Neural progenitor cell (in vitro differentiated cells): ENCODE data around the gene ITGA4. TPM values are rescaled to one million over a fixed set of nuclear protein-coding genes. Genes with fewer than 3 reads are reported as not detected.
"Not testable (repeated sequence)": the region's sequence is repeated elsewhere in the genome, so short reads cannot be mapped to it uniquely, and the experiment has no call there.

ENCODE experiments used
- DNase-seq: peaks from one replicate; pipeline ENCODE4 v3.0.0-alpha.2; 2016; ENCODE audit warnings: low spot score
- H2AFZ ChIP-seq: fragments of 200-600 bp; sonication (generic); replicated peaks from 2 replicates; pipeline ENCODE4 v1.6.1; 2016; ENCODE audit warnings: antibody characterized with exemption
- H3F3A ChIP-seq: fragments of 200-600 bp; sonication (generic); 2 replicates; pipeline ENCODE4 v1.6.1; 2016; ENCODE audit warnings: antibody characterized with exemption, low read depth
- H3K27ac ChIP-seq: fragments of 200-600 bp; sonication (generic); 2 replicates; pipeline ENCODE4 v1.5.1; 2016; ENCODE audit warnings: mild to moderate bottlenecking
- H3K27me3 ChIP-seq: fragments of 200-600 bp; sonication (generic); 2 replicates; pipeline ENCODE4 v1.6.1; 2016; ENCODE audit warnings: mild to moderate bottlenecking, moderate library complexity
- H3K36me3 ChIP-seq: fragments of 200-600 bp; sonication (generic); 2 replicates; pipeline ENCODE4 v1.5.1; 2016
- H3K4me1 ChIP-seq: fragments of 200-600 bp; sonication (generic); 2 replicates; pipeline ENCODE4 v1.6.1; 2016; ENCODE audit warnings: mixed run types
- H3K4me2 ChIP-seq: fragments of 200-600 bp; sonication (generic); 2 replicates; pipeline ENCODE4 v1.6.1; 2016
- H3K4me3 ChIP-seq: fragments of 200-600 bp; sonication (generic); 2 replicates; pipeline ENCODE4 v1.5.1; 2016
- H3K79me2 ChIP-seq: fragments of 200-600 bp; sonication (generic); 2 replicates; pipeline ENCODE4 v1.6.1; 2016; ENCODE audit warnings: low read depth
- H3K9ac ChIP-seq: fragments of 200-600 bp; sonication (generic); 2 replicates; pipeline ENCODE4 v1.6.1; 2016
- H3K9me3 ChIP-seq: fragments of 200-600 bp; sonication (generic); 2 replicates; pipeline ENCODE4 v1.5.1; 2016; ENCODE audit warnings: low read depth
- H4K20me1 ChIP-seq: fragments of 200-600 bp; sonication (generic); 2 replicates; pipeline ENCODE4 v1.6.1; 2016; ENCODE audit warnings: low read depth
- H3K27ac Mint-ChIP-seq: 3 replicates; pipeline ENCODE4 v1.8.0; 2021; ENCODE audit warnings: mixed read lengths
- H3K27me3 Mint-ChIP-seq: 2 replicates; pipeline ENCODE4 v1.8.0; 2022; ENCODE audit warnings: low read depth, mild to moderate bottlenecking, inconsistent platforms, moderate library complexity, mixed read lengths; ENCODE audit not compliant: insufficient read depth
- H3K36me3 Mint-ChIP-seq: 3 replicates; pipeline ENCODE4 v1.8.0; 2021; ENCODE audit warnings: mixed read lengths
- H3K4me1 Mint-ChIP-seq: 3 replicates; pipeline ENCODE4 v1.8.0; 2021; ENCODE audit warnings: mixed read lengths
- H3K4me3 Mint-ChIP-seq: 3 replicates; pipeline ENCODE4 v1.8.0; 2021; ENCODE audit warnings: mild to moderate bottlenecking, moderate library complexity, mixed read lengths
- H3K9me3 Mint-ChIP-seq: 3 replicates; pipeline ENCODE4 v1.8.0; 2020; ENCODE audit warnings: mixed read lengths
- CTCF ChIP-seq: fragments of 200-600 bp; sonication (generic); IDR thresholded peaks from 2 replicates; pipeline ENCODE4 v1.5.1; 2017; ENCODE audit warnings: antibody characterized with exemption, mild to moderate bottlenecking
- EZH2 ChIP-seq: fragments of 200-600 bp; sonication (generic); IDR thresholded peaks from 2 replicates; pipeline ENCODE4 v1.6.1; 2017; ENCODE audit warnings: antibody characterized with exemption, mild to moderate bottlenecking, moderate library complexity
- EZH2phosphoT487 ChIP-seq: fragments of 200-600 bp; sonication (generic); IDR thresholded peaks from 2 replicates; pipeline ENCODE4 v1.6.1; 2017; ENCODE audit warnings: antibody characterized with exemption
- total RNA-seq: library from RNA; depleted of rRNA; stranded (reverse); fragments of >200 nt; gene quantifications from 2 replicates; pipeline ENCODE4 v1.2.3, GENCODE V29; 2015; ENCODE audit warnings: low replicate concordance

ITGA4 gene
- total RNA-seq, 1 donor from 2014 or later: 10.2 TPM

DNA sequence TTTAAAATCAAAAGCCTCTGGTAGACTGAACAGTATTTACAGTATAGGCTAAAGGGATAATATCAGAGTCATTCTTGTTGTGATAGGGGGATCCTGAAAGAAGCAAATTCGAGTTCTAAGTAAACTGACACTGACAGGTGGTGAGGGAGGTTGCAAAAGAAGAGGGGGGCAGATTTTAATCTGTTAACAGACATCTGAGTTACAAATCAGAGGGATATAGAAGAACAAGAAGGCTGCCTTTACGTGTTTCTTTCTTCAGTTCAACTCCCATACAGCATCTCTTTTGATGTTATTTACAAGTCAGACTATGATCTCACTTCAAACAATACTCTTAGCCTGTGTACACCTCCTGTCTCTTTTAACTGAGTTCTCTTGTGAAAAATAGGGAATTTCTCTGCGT lies 16.3 kb upstream of the ITGA4 start:
- Mint-ChIP-seq H3K27me3 (peaks cover 8% of the 10 kb centered on the region), H3K27ac (no peak overlapping the region)
- TF ChIP-seq CTCF (no peak), EZH2phosphoT487 (no peak)

DNA sequence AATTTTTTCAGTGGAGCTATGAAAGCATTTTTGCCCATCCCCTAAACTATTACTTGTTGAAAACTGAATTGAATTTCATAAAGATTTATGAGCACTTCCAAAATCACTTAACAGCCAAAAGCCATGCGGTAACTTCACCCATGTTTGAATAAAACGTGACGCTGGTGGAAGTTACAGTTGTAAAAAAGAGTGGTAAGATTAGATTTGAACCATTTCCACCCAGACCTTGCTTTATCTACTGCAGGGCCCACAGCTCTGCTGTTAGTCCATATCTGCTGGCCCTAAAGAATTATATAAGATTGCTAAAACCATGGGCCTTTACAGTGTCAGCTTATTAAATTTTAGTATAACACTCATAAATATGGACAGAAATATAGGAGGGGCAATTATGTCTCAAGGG lies 15.5 kb upstream of the ITGA4 start:
- Histone ChIP-seq H3K4me2 (no peak overlapping the region), H3K4me1 (peaks cover 7% of the 10 kb centered on the region), H3K27ac (no peak overlapping the region), H3K79me2 (no peaks in the 10 kb centered on the region), H3K27me3 (no peaks in the 10 kb centered on the region), H3K9me3 (no peaks in the 10 kb centered on the region), H3K9ac (no peak overlapping the region), H3K4me3 (no peak overlapping the region), H3K36me3 (no peaks in the 10 kb centered on the region), H3F3A (no peaks in the 10 kb centered on the region), H4K20me1 (no peaks in the 10 kb centered on the region), H2AFZ (no peak overlapping the region)
- H3K36me3 Mint-ChIP-seq: no peaks in the 10 kb centered on the region
- H3K4me3 Mint-ChIP-seq: no peak overlapping the region
- H3K27ac Mint-ChIP-seq: no peak overlapping the region
- TF ChIP-seq CTCF: no peak
- TF ChIP-seq EZH2: no peak
- TF ChIP-seq EZH2phosphoT487: no peak
- DNase-seq: no peak
- no peaks in the 10 kb centered on the region for H3K9me3 Mint-ChIP-seq
- peaks cover 6% of the 10 kb centered on the region for H3K4me1 Mint-ChIP-seq
- peaks cover 8% of the 10 kb centered on the region for H3K27me3 Mint-ChIP-seq

More for the DNA sequence above, 16.3 kb upstream of the ITGA4 start:
- Histone ChIP-seq H3K27ac (no peak overlapping the region), H3K27me3 (no peaks in the 10 kb centered on the region), H3F3A (no peaks in the 10 kb centered on the region), H4K20me1 (no peaks in the 10 kb centered on the region), H3K9ac (no peak overlapping the region), H3K4me2 (no peak overlapping the region), H3K4me1 (peaks cover 7% of the 10 kb centered on the region), H2AFZ (no peak overlapping the region), H3K9me3 (no peaks in the 10 kb centered on the region), H3K36me3 (no peaks in the 10 kb centered on the region), H3K4me3 (no peak overlapping the region), H3K79me2 (no peaks in the 10 kb centered on the region)
- no peak for DNase-seq
- H3K36me3 Mint-ChIP-seq: no peaks in the 10 kb centered on the region
- no peak overlapping the region for H3K4me3 Mint-ChIP-seq
- H3K4me1 Mint-ChIP-seq: peaks cover 6% of the 10 kb centered on the region
- no peaks in the 10 kb centered on the region for H3K9me3 Mint-ChIP-seq

GRCh38 chr2:181444654-181445053 lies 12.5 kb upstream of the ITGA4 start:
- H3K79me2 ChIP-seq: no peaks in the 10 kb centered on the region
- no peaks in the 10 kb centered on the region for H3K27me3 ChIP-seq
- no peak for TF ChIP-seq CTCF
- TF ChIP-seq EZH2: no peak
- TF ChIP-seq EZH2phosphoT487: no peak
- no peak for DNase-seq
- H3K4me2 ChIP-seq: no peak overlapping the region
- no peaks in the 10 kb centered on the region for H3F3A ChIP-seq
- no peaks in the 10 kb centered on the region for H3K36me3 ChIP-seq
- H3K4me1 ChIP-seq: peaks cover 7% of the 10 kb centered on the region
- Mint-ChIP-seq H3K27ac (no peak overlapping the region), H3K4me3 (no peak overlapping the region), H3K36me3 (no peaks in the 10 kb centered on the region), H3K27me3 (peaks cover 9% of the 10 kb centered on the region), H3K9me3 (peaks cover 2% of the 10 kb centered on the region), H3K4me1 (peaks cover 6% of the 10 kb centered on the region)
- H3K4me3 ChIP-seq: no peak overlapping the region
- H3K9ac ChIP-seq: no peak overlapping the region
- H4K20me1 ChIP-seq: no peaks in the 10 kb centered on the region
- no peak overlapping the region for H2AFZ ChIP-seq
- no peaks in the 10 kb centered on the region for H3K9me3 ChIP-seq
- H3K27ac ChIP-seq: no peak overlapping the region

DNA sequence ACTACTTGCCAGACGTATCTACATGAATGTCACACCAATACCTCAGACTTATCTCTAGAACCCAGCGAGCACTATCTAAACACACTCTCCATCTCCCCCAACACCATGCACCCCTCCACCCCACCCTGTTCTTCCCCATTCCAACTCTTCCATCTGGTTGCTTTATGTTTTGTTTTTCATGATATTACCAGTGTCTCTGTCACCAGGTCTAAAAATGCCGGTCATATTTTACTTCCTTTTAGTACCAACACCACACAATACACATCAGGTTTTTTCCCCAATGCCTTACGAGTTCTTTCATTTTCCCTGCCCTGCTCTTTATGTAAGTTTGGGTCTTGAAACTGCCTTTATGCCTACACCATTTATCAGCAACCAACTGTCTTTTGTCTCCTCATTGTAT lies 10.2 kb upstream of the ITGA4 start:
- no peak for DNase-seq
- Mint-ChIP-seq H3K4me3 (no peak overlapping the region), H3K27ac (no peak overlapping the region), H3K9me3 (peaks cover 2% of the 10 kb centered on the region), H3K27me3 (peaks cover 9% of the 10 kb centered on the region), H3K36me3 (no peaks in the 10 kb centered on the region), H3K4me1 (peaks cover 6% of the 10 kb centered on the region)
- TF ChIP-seq CTCF: no peak
- no peak for TF ChIP-seq EZH2
- TF ChIP-seq EZH2phosphoT487: no peak
- H2AFZ ChIP-seq: no peak overlapping the region
- H3F3A ChIP-seq: no peaks in the 10 kb centered on the region
- H3K36me3 ChIP-seq: no peaks in the 10 kb centered on the region
- H3K9ac ChIP-seq: no peak overlapping the region
- no peaks in the 10 kb centered on the region for H3K9me3 ChIP-seq
- H3K27me3 ChIP-seq: no peaks in the 10 kb centered on the region
- H4K20me1 ChIP-seq: no peaks in the 10 kb centered on the region
- no peaks in the 10 kb centered on the region for H3K79me2 ChIP-seq
- H3K4me1 ChIP-seq: peaks cover 7% of the 10 kb centered on the region
- H3K4me3 ChIP-seq: no peak overlapping the region
- no peak overlapping the region for H3K4me2 ChIP-seq
- no peak overlapping the region for H3K27ac ChIP-seq

DNA sequence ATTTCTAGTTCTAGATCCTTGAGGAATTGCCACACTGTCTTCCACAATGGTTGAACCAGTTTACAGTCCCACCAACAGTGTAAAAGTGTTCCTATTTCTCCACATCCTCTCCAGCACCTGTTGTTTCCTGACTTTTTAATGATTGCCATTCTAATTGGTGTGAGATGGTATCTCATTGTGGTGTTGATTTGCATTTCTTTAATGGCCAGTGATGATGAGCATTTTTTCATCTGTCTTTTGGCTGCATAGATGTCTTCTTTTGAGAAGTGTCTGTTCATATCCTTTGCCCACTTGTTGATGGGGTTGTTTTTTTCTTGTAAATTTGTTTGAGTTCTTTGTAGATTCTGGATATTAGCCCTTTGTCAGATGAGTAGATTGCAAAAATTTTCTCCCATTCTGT lies 7.9 kb upstream of the ITGA4 start:
- not testable (repeated sequence) for H4K20me1 ChIP-seq, H3K9me3 Mint-ChIP-seq, H3K4me3 ChIP-seq, H3K27ac Mint-ChIP-seq, H3K27me3 ChIP-seq, H3K27me3 Mint-ChIP-seq, H3K9me3 ChIP-seq, H3K36me3 ChIP-seq, H3K4me1 Mint-ChIP-seq, H3F3A ChIP-seq, H3K4me3 Mint-ChIP-seq, H3K36me3 Mint-ChIP-seq, H3K79me2 ChIP-seq, DNase-seq, H3K27ac ChIP-seq, H3K9ac ChIP-seq, H3K4me2 ChIP-seq, H2AFZ ChIP-seq, H3K4me1 ChIP-seq
